HepG2 (cell line): ENCODE measurements around the gene LGALS1. TPM values are rescaled to one million over a fixed set of nuclear protein-coding genes. Genes with fewer than 3 reads are reported as not detected.

Experiments used
- AKNA ChIP-seq: sonication (generic); formaldehyde crosslinking; IDR thresholded peaks from 2 replicates; pipeline ENCODE4 v1.4.0; 2020; ENCODE audit warnings: missing genetic modification reagents, borderline replicate concordance
- ATF2 ChIP-seq: sonication (generic); formaldehyde crosslinking; IDR thresholded peaks from 2 replicates; pipeline ENCODE4 v1.4.0; 2020; ENCODE audit warnings: missing genetic modification reagents
- BATF2 ChIP-seq: sonication (generic); formaldehyde crosslinking; IDR thresholded peaks from 2 replicates; pipeline ENCODE4 v1.8.0; 2022; ENCODE audit warnings: mild to moderate bottlenecking, missing genetic modification reagents, moderate library complexity
- KDM1A ChIP-seq: IDR thresholded peaks from 2 replicates; pipeline ENCODE4 v1.6.1; 2016; ENCODE audit warnings: missing compliant biosample characterization
- MIER3 ChIP-seq: IDR thresholded peaks from 2 replicates; pipeline ENCODE4 v1.6.1; 2016; ENCODE audit warnings: missing compliant biosample characterization, borderline replicate concordance
- MYNN ChIP-seq: sonication (generic); formaldehyde crosslinking; IDR thresholded peaks from 2 replicates; pipeline ENCODE4 v1.4.0; 2020; ENCODE audit warnings: mild to moderate bottlenecking, low read depth, missing genetic modification reagents
- NFKBIZ ChIP-seq: IDR thresholded peaks from 2 replicates; pipeline ENCODE4 v1.6.1; 2018; ENCODE audit warnings: missing genetic modification reagents, missing compliant biosample characterization
- NKX3-1 ChIP-seq: sonication (generic); formaldehyde crosslinking; IDR thresholded peaks from 2 replicates; pipeline ENCODE4 v1.5.0; 2020; ENCODE audit warnings: missing genetic modification reagents
- RBFOX2 ChIP-seq: fragments of 200-400 bp; formaldehyde crosslinking; IDR thresholded peaks from 2 replicates; pipeline ENCODE4 v1.6.1; 2017; ENCODE audit warnings: low read depth, mild to moderate bottlenecking, low read length
- SALL2 ChIP-seq: sonication (generic); formaldehyde crosslinking; IDR thresholded peaks from 2 replicates; pipeline ENCODE4 v1.8.1; 2023; ENCODE audit warnings: mild to moderate bottlenecking, missing genetic modification reagents, inconsistent platforms
- SAP130 ChIP-seq: IDR thresholded peaks from 2 replicates; pipeline ENCODE4 v1.6.1; 2016; ENCODE audit warnings: low read depth
- SIX4 ChIP-seq: sonication (generic); formaldehyde crosslinking; IDR thresholded peaks from 2 replicates; pipeline ENCODE4 v1.4.0; 2020; ENCODE audit warnings: missing genetic modification reagents
- ZBTB33 ChIP-seq: sonication (generic); formaldehyde crosslinking; IDR thresholded peaks from 2 replicates; pipeline ENCODE4 v1.4.0; 2020; ENCODE audit warnings: missing genetic modification reagents
- ZFP82 ChIP-seq: sonication (generic); formaldehyde crosslinking; IDR thresholded peaks from 2 replicates; pipeline ENCODE4 v1.5.1; 2020; ENCODE audit warnings: mild to moderate bottlenecking, missing genetic modification reagents, borderline replicate concordance
- ZNF501 ChIP-seq: sonication (generic); formaldehyde crosslinking; IDR thresholded peaks from 2 replicates; pipeline ENCODE4 v1.5.1; 2020; ENCODE audit warnings: mild to moderate bottlenecking, moderate library complexity, missing genetic modification reagents
- ZNF513 ChIP-seq: sonication (generic); formaldehyde crosslinking; conservative IDR thresholded peaks from 2 replicates; pipeline ENCODE4 v1.5.0; 2020; ENCODE audit warnings: missing genetic modification reagents
- ZNF562 ChIP-seq: sonication (generic); formaldehyde crosslinking; IDR thresholded peaks from 2 replicates; pipeline ENCODE4 v1.8.0; 2022; ENCODE audit warnings: missing genetic modification reagents, borderline replicate concordance
- ZNF841 ChIP-seq: sonication (generic); formaldehyde crosslinking; IDR thresholded peaks from 2 replicates; pipeline ENCODE4 v1.8.1; 2023; ENCODE audit warnings: missing genetic modification reagents, borderline replicate concordance
- polyA plus RNA-seq, 8 experiments: library from polyadenylated mRNA; depleted of rRNA in 3 of 8; stranded (reverse) in 7 of 8; unstranded in 1 of 8; fragments of >200 nt; fragmentation: Illumina TruSeq in 4 of 8; extraction: Trizol in 4 of 8; gene quantifications; 2 replicates each; pipeline versions ENCODE4 v1.2.1 to v1.2.3, GENCODE V29; 2011 to 2016; ENCODE audit warnings: low read depth in 4 of 8, missing spikeins in 1 of 8, mixed read lengths in 1 of 8; ENCODE audit not compliant: insufficient read depth in 1 of 8
- total RNA-seq, 5 experiments: library from RNA; depleted of rRNA; stranded (reverse); fragments of >200 nt; fragmentation: Illumina TruSeq; extraction: Trizol; gene quantifications; 2 replicates each; pipeline ENCODE4 v1.2.3, GENCODE V29; 2016; ENCODE audit warnings: low read depth in 1 of 5

The LGALS1 gene
- total and polyA plus RNA-seq, 2 of the 13 experiments (the other 11 are each of a cell fraction or from before 2014, with no cell fraction given), result 103 to 858 TPM

GRCh38 chr22:37686002-37686982, 10.9 kb downstream of the LGALS1 start, which contains the start of gene NOL12 (continued):
- TF ChIP-seq ZBTB33 (CRISPR knock-in tag) (peak; percentile 35; the same call in 1 of the 2 replicates), NKX3-1 (CRISPR knock-in tag) (no peak), AKNA (no peak), NFKBIZ (CRISPR knock-in tag) (no peak), BATF2 (CRISPR knock-in tag) (no peak), ZNF562 (no peak), ZNF501 (peak; percentile 11; the same call in 1 of the 2 replicates), ZFP82 (CRISPR knock-in tag) (no peak), ATF2 (CRISPR knock-in tag) (peak; percentile 73; the same call in 1 of the 2 replicates), RBFOX2 (peak; percentile 83), SAP130 (CRISPR knock-in tag) (peak; percentile 94), ZNF841 (CRISPR knock-in tag) (no peak), KDM1A (0 out of 2 replicates have a peak, but pooled peaks have one; percentile 10), MYNN (CRISPR knock-in tag) (no peak), ZNF513 (CRISPR knock-in tag) (no peak), MIER3 (CRISPR knock-in tag) (no peak; the same call in 1 of the 2 replicates), SIX4 (CRISPR knock-in tag) (0 out of 2 replicates have a peak, but pooled peaks have one; percentile 38), SALL2 (CRISPR knock-in tag) (peak; percentile 90)
